K562 (cell line): ENCODE data around the gene WSCD1. TPM values are rescaled to one million over a fixed set of nuclear protein-coding genes. Genes with fewer than 3 reads are reported as not detected.

Source experiments
- ATAC-seq: fragments of 200-7000 bp; cut with Tn5 transposase; 3 replicates; pipeline ENCODE4 v1.9.1; 2020; ENCODE audit warnings: moderate library complexity
- BruUV-seq: library from RNA; stranded (reverse); fragments of 400-500 nt; replicated peaks from 2 replicates; lab custom pipeline; 2021; lab: Mats Ljungman, UMichigan
- CTCF ChIA-PET: fragments of 300-600 bp; formaldehyde crosslinking; extraction: SDS; loops from one replicate; lab custom pipeline; 2021; ENCODE audit warnings: low intra/inter-chr PET ratio; lab: Yijun Ruan, JAX
- POLR2A ChIA-PET: fragments of 300-600, 350-650 bp; sonication (Branson Sonifier 250); formaldehyde crosslinking; extraction: SDS; loops from one replicate; lab custom pipeline; 2021; ENCODE audit warnings: antibody characterized with exemption, inconsistent platforms; lab: Yijun Ruan, JAX
- DNase-seq, 4 experiments: peaks; one replicate each; pipeline versions ENCODE4 v3.0.0 to v3.0.0-alpha.2; 2011 to 2018; ENCODE audit warnings: low spot score in 3 of 4, mixed read lengths in 3 of 4; ENCODE audit errors: extremely low read depth in 1 of 4
- FAIRE-seq: peaks from 2 replicates; lab custom pipeline; 2011; peaks lifted over from hg19 to GRCh38; lab: Jason Lieb, UNC
- H2AFZ ChIP-seq: 2 replicates; pipeline ENCODE4 v1.6.0; 2011; ENCODE audit warnings: low read depth, low read length, control low read depth, inconsistent platforms
- H3K27ac ChIP-seq: fragments of 200-600 bp; 3 replicates; pipeline ENCODE4 v1.8.0; 2011; ENCODE audit warnings: low read depth, mild to moderate bottlenecking, control low read depth, inconsistent platforms, low read length, moderate library complexity, mixed read lengths; ENCODE audit errors: extremely low read depth
- H3K27me3 ChIP-seq, 2 experiments: fragments of 300-600 bp in 1 of 2; 2 replicates in 1 of 2; 3 replicates in 1 of 2; pipeline versions ENCODE4 v1.6.0 to v1.8.0; 2011; ENCODE audit warnings: inconsistent platforms in 2 of 2, low read length in 2 of 2, mild to moderate bottlenecking in 1 of 2, mixed read lengths in 1 of 2, moderate library complexity in 1 of 2; ENCODE audit not compliant: control insufficient read depth in 2 of 2, insufficient read depth in 2 of 2
- H3K36me3 ChIP-seq: fragments of 300-600 bp; 3 replicates; pipeline ENCODE4 v1.8.0; 2011; ENCODE audit warnings: mild to moderate bottlenecking, low read length, inconsistent platforms; ENCODE audit not compliant: control insufficient read depth, insufficient read depth
- H3K4me1 ChIP-seq, 2 experiments: fragments of 200-600 bp in 1 of 2; replicated peaks in 1 of 2; 2 replicates in 1 of 2; 3 replicates in 1 of 2; pipeline versions ENCODE4 v1.5.1 to v1.8.0; 2011; ENCODE audit warnings: inconsistent platforms in 2 of 2, low read length in 2 of 2, mild to moderate bottlenecking in 1 of 2, mixed read lengths in 1 of 2, moderate library complexity in 1 of 2; ENCODE audit not compliant: control insufficient read depth in 2 of 2, insufficient read depth in 2 of 2
- H3K4me2 ChIP-seq: 2 replicates; pipeline ENCODE4 v1.6.1; 2011; ENCODE audit warnings: low read length, control low read depth, inconsistent platforms, mixed read lengths; ENCODE audit not compliant: insufficient read depth
- H3K4me3 ChIP-seq: fragments of 200-600 bp; sonication (generic), shearing (Covaris generic); 2 replicates; pipeline ENCODE4 v1.5.1; 2016; ENCODE audit warnings: control low read depth, inconsistent platforms
- H3K79me2 ChIP-seq: fragments of 200-600 bp; 3 replicates; pipeline ENCODE4 v1.8.0; 2011; ENCODE audit warnings: low read length, inconsistent platforms; ENCODE audit not compliant: control insufficient read depth, insufficient read depth
- H3K9ac ChIP-seq, 2 experiments: 2 replicates each; pipeline versions ENCODE4 v1.6.0 to v1.6.1; 2011; ENCODE audit warnings: low read depth in 2 of 2, low read length in 2 of 2, control low read depth in 1 of 2, inconsistent platforms in 1 of 2, mild to moderate bottlenecking in 1 of 2, mixed read lengths in 1 of 2; ENCODE audit not compliant: insufficient read depth in 1 of 2
- H3K9me1 ChIP-seq: one replicate; pipeline ENCODE4 v1.6.0; 2011; ENCODE audit warnings: inconsistent platforms, mild to moderate bottlenecking, low read length, moderate library complexity; ENCODE audit not compliant: control insufficient read depth, insufficient read depth
- H3K9me3 ChIP-seq: replicated peaks from 2 replicates; pipeline ENCODE4 v1.5.1; 2011; ENCODE audit warnings: low read depth, low read length, inconsistent platforms; ENCODE audit not compliant: control insufficient read depth, insufficient read depth
- H4K20me1 ChIP-seq: replicated peaks from 2 replicates; pipeline ENCODE4 v1.6.1; 2011; ENCODE audit warnings: low read length, inconsistent platforms, mixed read lengths; ENCODE audit not compliant: control insufficient read depth, insufficient read depth
- FOXM1 ChIP-seq, 2 experiments: fragments of 450-650 bp in 1 of 2; sonication (generic) in 1 of 2; formaldehyde crosslinking in 1 of 2; IDR thresholded peaks; 2 replicates each; pipeline versions ENCODE4 v1.6.1 to v1.9.0; 2017 to 2022; ENCODE audit warnings: low read depth in 2 of 2, mild to moderate bottlenecking in 2 of 2, missing genetic modification reagents in 1 of 2, moderate library complexity in 1 of 2
- HNRNPUL1 ChIP-seq: fragments of 200-400 bp; formaldehyde crosslinking; IDR thresholded peaks from 2 replicates; pipeline ENCODE4 v1.6.1; 2017; ENCODE audit warnings: low read length
- MTA2 ChIP-seq: fragments of 450-650 bp; IDR thresholded peaks from 2 replicates; pipeline ENCODE4 v1.6.1; 2016; ENCODE audit warnings: low read depth
- RHOXF2B ChIP-seq: fragments of 250-450 bp; sonication (Bioruptor Pico); conservative IDR thresholded peaks from 2 replicates; pipeline ENCODE4 v1.5.1; 2021
- SAP30 ChIP-seq: fragments of 200-600 bp; sonication (generic); IDR thresholded peaks from 2 replicates; pipeline ENCODE4 v1.6.1; 2012; ENCODE audit warnings: borderline replicate concordance, low read depth, mild to moderate bottlenecking, moderate library complexity, low read length, control low read depth, inconsistent platforms; ENCODE audit not compliant: insufficient read depth, poor library complexity, severe bottlenecking
- WHSC1 ChIP-seq: IDR thresholded peaks from one replicate; pipeline ENCODE4 v1.6.1; 2012; ENCODE audit warnings: low read length, control low read depth, inconsistent platforms
- WGBS: fragments of 100-300 bp; shearing (Covaris generic); methylation state at CpG from one replicate; pipeline ENCODE4 v1.1.6; 2016; ENCODE audit warnings: low coverage, mixed read lengths; ENCODE audit not compliant: insufficient coverage; ENCODE audit errors: missing lambda C conversion rate; 5-methylcytosine and 5-hydroxymethylcytosine counted together
- in situ Hi-C: fragments of 300-500 bp; cut with MboI; formaldehyde crosslinking; loops from 4 replicates; pipeline ENCODE4 v1.15.0; 2018; ENCODE audit warnings: inconsistent platforms, mixed read lengths
- intact Hi-C: fragments of 100-400 bp; cut with micrococcal nuclease; formaldehyde crosslinking; loops from 2 replicates; pipeline ENCODE4 v1.14.2; 2022
- polyA plus RNA-seq, 8 experiments: library from polyadenylated mRNA; depleted of rRNA in 4 of 8; stranded (reverse) in 5 of 8; unstranded in 3 of 8; fragments of >200 nt; fragmentation: Nextera tagmentation in 2 of 8; fragmentation: Illumina TruSeq in 1 of 8; extraction: Ambion mirVana in 2 of 8; extraction: Trizol in 1 of 8; gene quantifications; 2 replicates each; pipeline versions ENCODE4 v1.2.1 to v1.2.3, GENCODE V29; 2011 to 2014; ENCODE audit warnings: inconsistent platforms in 1 of 8, missing spikeins in 1 of 8
- total RNA-seq, 7 experiments: library from RNA; depleted of rRNA in 6 of 7; stranded (reverse); fragments of >200 nt in 6 of 7; fragmentation: Illumina TruSeq in 2 of 7; extraction: Trizol in 2 of 7; gene quantifications; 2 replicates each; pipeline versions ENCODE4 v1.2.1 to v1.2.3, GENCODE V29; 2011 to 2021; ENCODE audit warnings: low replicate concordance in 1 of 7
- TF ChIP-seq, protein P1 (sequence below): fragments of 450-650 bp; conservative IDR thresholded peaks from 2 replicates; pipeline ENCODE4 v1.6.1; 2016; ENCODE audit warnings: missing genetic modification characterization, low read depth, mild to moderate bottlenecking, control low read depth, missing compliant biosample characterization
- TF ChIP-seq, protein P2 (sequence below): IDR thresholded peaks from 2 replicates; pipeline ENCODE4 v1.6.1; 2012; ENCODE audit warnings: low read depth, low read length, improper control_type of control experiment, borderline replicate concordance
- TF ChIP-seq, protein P3 (sequence below): fragments of 200-400 bp; formaldehyde crosslinking; IDR thresholded peaks from 2 replicates; pipeline ENCODE4 v1.6.1; 2017; ENCODE audit warnings: mild to moderate bottlenecking, low read depth, low read length, moderate library complexity

Gene WSCD1
- total and polyA plus RNA-seq, 9 of the 15 experiments (the other 6 are each of a cell fraction or from before 2014, with no cell fraction given): not detected

DNA sequence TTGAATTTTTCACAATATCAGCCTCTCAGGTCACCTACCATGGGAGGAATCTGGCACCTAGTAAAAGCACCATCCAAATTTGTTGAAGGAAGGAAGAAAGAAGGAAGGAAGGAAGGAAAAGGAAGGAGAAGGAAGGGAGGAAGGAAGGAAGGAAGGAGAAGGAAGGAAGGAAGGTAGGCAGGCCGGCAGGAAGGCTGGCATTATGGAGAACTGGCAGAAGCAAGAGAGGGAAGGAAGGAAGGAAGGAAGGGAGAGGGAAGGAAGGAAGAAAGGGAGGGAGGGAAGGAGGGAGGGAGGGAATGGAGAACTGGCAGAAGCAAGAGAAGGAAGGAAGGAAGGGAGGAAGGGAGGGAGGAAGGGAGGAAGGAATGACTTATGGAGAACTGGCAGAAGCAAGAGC lies 24.3 kb downstream of the WSCD1 start (continued):
- TF ChIP-seq, protein P1, sequence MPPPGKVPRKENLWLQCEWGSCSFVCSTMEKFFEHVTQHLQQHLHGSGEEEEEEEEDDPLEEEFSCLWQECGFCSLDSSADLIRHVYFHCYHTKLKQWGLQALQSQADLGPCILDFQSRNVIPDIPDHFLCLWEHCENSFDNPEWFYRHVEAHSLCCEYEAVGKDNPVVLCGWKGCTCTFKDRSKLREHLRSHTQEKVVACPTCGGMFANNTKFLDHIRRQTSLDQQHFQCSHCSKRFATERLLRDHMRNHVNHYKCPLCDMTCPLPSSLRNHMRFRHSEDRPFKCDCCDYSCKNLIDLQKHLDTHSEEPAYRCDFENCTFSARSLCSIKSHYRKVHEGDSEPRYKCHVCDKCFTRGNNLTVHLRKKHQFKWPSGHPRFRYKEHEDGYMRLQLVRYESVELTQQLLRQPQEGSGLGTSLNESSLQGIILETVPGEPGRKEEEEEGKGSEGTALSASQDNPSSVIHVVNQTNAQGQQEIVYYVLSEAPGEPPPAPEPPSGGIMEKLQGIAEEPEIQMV: no peak
- TF ChIP-seq RHOXF2B (CRISPR knock-in tag) (no peak), HNRNPUL1 (no peak), SAP30 (no peak), FOXM1 (IDR thresholded peaks at IDR 0.05; ENCODE audit: low read depth) (no peak), FOXM1 (CRISPR knock-in tag; IDR thresholded peaks at IDR 0.05; ENCODE audit: low read depth) (no peak)
- TF ChIP-seq, protein P2, sequence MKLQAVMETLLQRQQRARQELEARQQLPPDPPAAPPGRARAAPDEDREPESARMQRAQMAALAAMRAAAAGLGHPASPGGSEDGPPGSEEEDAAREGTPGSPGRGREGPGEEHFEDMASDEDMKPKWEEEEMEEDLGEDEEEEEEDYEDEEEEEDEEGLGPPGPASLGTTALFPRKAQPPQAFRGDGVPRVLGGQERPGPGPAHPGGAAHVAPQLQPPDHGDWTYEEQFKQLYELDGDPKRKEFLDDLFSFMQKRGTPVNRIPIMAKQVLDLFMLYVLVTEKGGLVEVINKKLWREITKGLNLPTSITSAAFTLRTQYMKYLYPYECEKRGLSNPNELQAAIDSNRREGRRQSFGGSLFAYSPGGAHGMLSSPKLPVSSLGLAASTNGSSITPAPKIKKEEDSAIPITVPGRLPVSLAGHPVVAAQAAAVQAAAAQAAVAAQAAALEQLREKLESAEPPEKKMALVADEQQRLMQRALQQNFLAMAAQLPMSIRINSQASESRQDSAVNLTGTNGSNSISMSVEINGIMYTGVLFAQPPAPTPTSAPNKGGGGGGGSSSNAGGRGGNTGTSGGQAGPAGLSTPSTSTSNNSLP: no peak

DNA sequence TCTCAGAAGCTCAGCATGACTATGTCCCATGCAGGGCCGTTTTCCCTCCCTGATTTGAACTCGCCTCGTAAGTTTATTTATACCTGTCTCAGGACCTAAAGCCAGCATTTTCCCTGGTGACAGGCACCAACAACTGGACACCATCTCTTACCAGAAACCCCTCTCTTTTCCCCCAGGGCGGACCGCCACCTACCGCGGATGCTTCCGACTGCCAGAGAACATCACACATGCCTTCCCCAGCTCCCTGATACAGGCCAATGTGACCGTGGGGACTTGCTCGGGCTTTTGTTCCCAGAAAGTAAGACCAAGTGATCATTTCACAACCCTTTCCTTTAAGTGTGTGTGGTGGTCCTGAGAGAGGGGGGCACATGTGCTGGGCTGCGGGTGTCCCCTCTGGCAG lies 24.7 kb downstream of the WSCD1 start:
- no TSS peak for BruUV-seq
- CTCF ChIA-PET: no interaction called here

More for the DNA sequence above, 24.7 kb downstream of the WSCD1 start:
- no peaks in the 10 kb centered on the region for H3K79me2 ChIP-seq
- no peak overlapping the region for H2AFZ ChIP-seq
- intact Hi-C loops: no loop called here
- H4K20me1 ChIP-seq: no peaks in the 10 kb centered on the region; the same call in 1 of the 2 replicates
- H3K9me3 ChIP-seq: no peaks in the 10 kb centered on the region
- H3K9me1 ChIP-seq: no peaks in the 10 kb centered on the region
- no peaks in the 10 kb centered on the region; a peak in 2 of 5 replicates for H3K4me1 ChIP-seq
- no peak overlapping the region for H3K4me2 ChIP-seq
- H3K36me3 ChIP-seq: no peaks in the 10 kb centered on the region
- H3K4me3 ChIP-seq: no peak overlapping the region
- POLR2A ChIA-PET: interaction anchor here (0.7 kb wide), 1 partner anchor 12 kb away, joined by 3 read pairs; no protein-coding TSS in a partner anchor
- no peak for ATAC-seq
- H3K27me3 ChIP-seq: peaks cover 0 to 51% of the 10 kb centered on the region in 2 experiments; a peak in 2 of 5 replicates
- in situ Hi-C loops: no loop called here
- H3K9ac ChIP-seq: no peak overlapping the region
- WGBS: 0% methylated on average over 6 of the region's 11 CpGs
- no peak for FAIRE-seq
- DNase-seq: no peak
- H3K27ac ChIP-seq: no peak overlapping the region
- TF ChIP-seq WHSC1: no peak
- no peak for TF ChIP-seq MTA2
- TF ChIP-seq, protein P3, sequence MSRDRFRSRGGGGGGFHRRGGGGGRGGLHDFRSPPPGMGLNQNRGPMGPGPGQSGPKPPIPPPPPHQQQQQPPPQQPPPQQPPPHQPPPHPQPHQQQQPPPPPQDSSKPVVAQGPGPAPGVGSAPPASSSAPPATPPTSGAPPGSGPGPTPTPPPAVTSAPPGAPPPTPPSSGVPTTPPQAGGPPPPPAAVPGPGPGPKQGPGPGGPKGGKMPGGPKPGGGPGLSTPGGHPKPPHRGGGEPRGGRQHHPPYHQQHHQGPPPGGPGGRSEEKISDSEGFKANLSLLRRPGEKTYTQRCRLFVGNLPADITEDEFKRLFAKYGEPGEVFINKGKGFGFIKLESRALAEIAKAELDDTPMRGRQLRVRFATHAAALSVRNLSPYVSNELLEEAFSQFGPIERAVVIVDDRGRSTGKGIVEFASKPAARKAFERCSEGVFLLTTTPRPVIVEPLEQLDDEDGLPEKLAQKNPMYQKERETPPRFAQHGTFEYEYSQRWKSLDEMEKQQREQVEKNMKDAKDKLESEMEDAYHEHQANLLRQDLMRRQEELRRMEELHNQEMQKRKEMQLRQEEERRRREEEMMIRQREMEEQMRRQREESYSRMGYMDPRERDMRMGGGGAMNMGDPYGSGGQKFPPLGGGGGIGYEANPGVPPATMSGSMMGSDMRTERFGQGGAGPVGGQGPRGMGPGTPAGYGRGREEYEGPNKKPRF: no peak
